ENCODE measurements around the gene NUDT14.

NUDT14 gene

GRCh38 chr14:105223260-105223659 lies 42.1 kb upstream of the NUDT14 start:
- Histone ChIP-seq H3K9me3 (ENCODE audit: low read depth, low read length) (no peaks in the 10 kb centered on the region), H3K9ac (ENCODE audit: insufficient read length) (no peak overlapping the region), H3K36me3 (ENCODE audit: insufficient read depth, low read length) (peaks cover 8% of the 10 kb centered on the region; the same call in 1 of the 2 replicates), H3K27ac (no peak overlapping the region), H3K4me3 (no peak overlapping the region)
- TF ChIP-seq FOXP2 (optimal IDR thresholded peaks at IDR 0.05; ENCODE audit: control extremely low read depth, extremely low read length, insufficient read depth) = no peak
- no peak for TF ChIP-seq EZH2 (IDR thresholded peaks at IDR 0.05)
- no peak for TF ChIP-seq POLR2AphosphoS5 (IDR thresholded peaks at IDR 0.05; ENCODE audit: borderline replicate concordance, low read depth, low read length)
- DNase-seq (ENCODE audit: low read depth, low spot score) = no peak

- no peak overlapping the region for H3K27ac ChIP-seq
- H3K9ac ChIP-seq (ENCODE audit: insufficient read length) = no peak overlapping the region
- no peaks in the 10 kb centered on the region for H3K9me3 ChIP-seq (ENCODE audit: low read depth, low read length)
- no peak overlapping the region for H3K4me3 ChIP-seq
- H3K36me3 ChIP-seq (ENCODE audit: insufficient read depth, low read length) = peaks cover 8% of the 10 kb centered on the region; the same call in 1 of the 2 replicates
- DNase-seq (ENCODE audit: low read depth, low spot score) = no peak
- no peak for TF ChIP-seq EZH2 (IDR thresholded peaks at IDR 0.05)
Observed at GRCh38 chr14:105221598-105222178, 40.6 kb upstream of the NUDT14 start.

- H3K9ac ChIP-seq (ENCODE audit: insufficient read length) = no peak overlapping the region
- H3K27ac ChIP-seq = no peak overlapping the region
- H3K36me3 ChIP-seq (ENCODE audit: insufficient read depth, low read length) = peaks cover 3% of the 10 kb centered on the region; the same call in 1 of the 2 replicates
- no peaks in the 10 kb centered on the region for H3K9me3 ChIP-seq (ENCODE audit: low read depth, low read length)
- H3K4me3 ChIP-seq = no peak overlapping the region
- no peak for DNase-seq (ENCODE audit: low read depth, low spot score)
- TF ChIP-seq POLR2AphosphoS5 (IDR thresholded peaks at IDR 0.05; ENCODE audit: borderline replicate concordance, low read depth, low read length) (no peak), FOXP2 (optimal IDR thresholded peaks at IDR 0.05; ENCODE audit: control extremely low read depth, extremely low read length, insufficient read depth) (no peak), EZH2 (IDR thresholded peaks at IDR 0.05) (no peak)
Observed at GRCh38 chr14:105220699-105221597, 39.8 kb upstream of the NUDT14 start.

GRCh38 chr14:105219753-105220152 lies 38.6 kb upstream of the NUDT14 start:
- Histone ChIP-seq H3K4me3 (no peak overlapping the region), H3K9me3 (ENCODE audit: low read depth, low read length) (no peaks in the 10 kb centered on the region), H3K9ac (ENCODE audit: insufficient read length) (no peak overlapping the region), H3K36me3 (ENCODE audit: insufficient read depth, low read length) (peaks cover 3% of the 10 kb centered on the region; the same call in 1 of the 2 replicates), H3K27ac (no peak overlapping the region)
- DNase-seq (ENCODE audit: low read depth, low spot score) = no peak
- TF ChIP-seq FOXP2 (optimal IDR thresholded peaks at IDR 0.05; ENCODE audit: control extremely low read depth, extremely low read length, insufficient read depth) = no peak
- TF ChIP-seq POLR2AphosphoS5 (IDR thresholded peaks at IDR 0.05; ENCODE audit: borderline replicate concordance, low read depth, low read length) = no peak
- TF ChIP-seq EZH2 (IDR thresholded peaks at IDR 0.05) = no peak

GRCh38 chr14:105219043-105219612 lies 38.0 kb upstream of the NUDT14 start:
- no peak overlapping the region for H3K27ac ChIP-seq
- no peak for DNase-seq (ENCODE audit: low read depth, low spot score)
- TF ChIP-seq EZH2 (IDR thresholded peaks at IDR 0.05) (no peak), FOXP2 (optimal IDR thresholded peaks at IDR 0.05; ENCODE audit: control extremely low read depth, extremely low read length, insufficient read depth) (no peak), POLR2AphosphoS5 (IDR thresholded peaks at IDR 0.05; ENCODE audit: borderline replicate concordance, low read depth, low read length) (no peak)
- peaks cover 3% of the 10 kb centered on the region; the same call in 1 of the 2 replicates for H3K36me3 ChIP-seq (ENCODE audit: insufficient read depth, low read length)
- no peak overlapping the region for H3K9ac ChIP-seq (ENCODE audit: insufficient read length)
- no peaks in the 10 kb centered on the region for H3K9me3 ChIP-seq (ENCODE audit: low read depth, low read length)
- no peak overlapping the region for H3K4me3 ChIP-seq

GRCh38 chr14:105218611-105219010 lies 37.5 kb upstream of the NUDT14 start:
- H3K27ac ChIP-seq = no peak overlapping the region
- no peaks in the 10 kb centered on the region for H3K9me3 ChIP-seq (ENCODE audit: low read depth, low read length)
- TF ChIP-seq FOXP2 (optimal IDR thresholded peaks at IDR 0.05; ENCODE audit: control extremely low read depth, extremely low read length, insufficient read depth) (no peak), POLR2AphosphoS5 (IDR thresholded peaks at IDR 0.05; ENCODE audit: borderline replicate concordance, low read depth, low read length) (no peak), EZH2 (IDR thresholded peaks at IDR 0.05) (no peak)
- H3K4me3 ChIP-seq = no peak overlapping the region
- DNase-seq (ENCODE audit: low read depth, low spot score) = no peak
- H3K36me3 ChIP-seq (ENCODE audit: insufficient read depth, low read length) = peaks cover 1% of the 10 kb centered on the region; the same call in 1 of the 2 replicates
- no peak overlapping the region for H3K9ac ChIP-seq (ENCODE audit: insufficient read length)

GRCh38 chr14:105217774-105218173 lies 36.7 kb upstream of the NUDT14 start:
- Histone ChIP-seq H3K36me3 (ENCODE audit: insufficient read depth, low read length) (no peaks in the 10 kb centered on the region; the same call in 1 of the 2 replicates), H3K9me3 (ENCODE audit: low read depth, low read length) (no peaks in the 10 kb centered on the region), H3K4me3 (no peak overlapping the region), H3K9ac (ENCODE audit: insufficient read length) (no peak overlapping the region), H3K27ac (no peak overlapping the region)
- no peak for DNase-seq (ENCODE audit: low read depth, low spot score)
- TF ChIP-seq FOXP2 (optimal IDR thresholded peaks at IDR 0.05; ENCODE audit: control extremely low read depth, extremely low read length, insufficient read depth) = no peak
- no peak for TF ChIP-seq EZH2 (IDR thresholded peaks at IDR 0.05)
- TF ChIP-seq POLR2AphosphoS5 (IDR thresholded peaks at IDR 0.05; ENCODE audit: borderline replicate concordance, low read depth, low read length) = no peak

GRCh38 chr14:105216490-105217247 lies 35.6 kb upstream of the NUDT14 start:
- no peak for TF ChIP-seq POLR2AphosphoS5 (IDR thresholded peaks at IDR 0.05; ENCODE audit: borderline replicate concordance, low read depth, low read length)
- TF ChIP-seq FOXP2 (optimal IDR thresholded peaks at IDR 0.05; ENCODE audit: control extremely low read depth, extremely low read length, insufficient read depth) = no peak
- TF ChIP-seq EZH2 (IDR thresholded peaks at IDR 0.05) = no peak
- Histone ChIP-seq H3K36me3 (ENCODE audit: insufficient read depth, low read length) (no peaks in the 10 kb centered on the region; the same call in 1 of the 2 replicates), H3K9me3 (ENCODE audit: low read depth, low read length) (no peaks in the 10 kb centered on the region), H3K27ac (no peak overlapping the region), H3K4me3 (no peak overlapping the region), H3K9ac (ENCODE audit: insufficient read length) (no peak overlapping the region)
- no peak for DNase-seq (ENCODE audit: low read depth, low spot score)
